H9 (cell line): ENCODE data around the gene RASGRF1. TPM values are rescaled to one million over a fixed set of nuclear protein-coding genes. Genes with fewer than 3 reads are reported as not detected.

Experiments used
- DNase-seq: peaks from one replicate; pipeline ENCODE4 v3.0.0-alpha.2; 2017
- H2AFZ ChIP-seq: one replicate; pipeline ENCODE4 v1.6.1; 2013; ENCODE audit warnings: mild to moderate bottlenecking, low read length, control low read depth, moderate library complexity
- H2AK5ac ChIP-seq: 2 replicates; pipeline ENCODE4 v1.6.1; 2013; ENCODE audit warnings: low read length, control low read depth, mixed read lengths; ENCODE audit not compliant: insufficient read length
- H2BK120ac ChIP-seq: one replicate; pipeline ENCODE4 v1.6.1; 2013; ENCODE audit warnings: low read depth, mild to moderate bottlenecking, low read length, control low read depth, inconsistent platforms; ENCODE audit not compliant: poor library complexity, severe bottlenecking
- H2BK12ac ChIP-seq: 2 replicates; pipeline ENCODE4 v1.6.1; 2013; ENCODE audit warnings: low read length, control low read depth, mixed read lengths, low read depth; ENCODE audit not compliant: insufficient read length
- H2BK15ac ChIP-seq: 2 replicates; pipeline ENCODE4 v1.6.1; 2013; ENCODE audit warnings: low read depth, low read length, control low read depth
- H2BK20ac ChIP-seq: one replicate; pipeline ENCODE4 v1.6.1; 2013; ENCODE audit warnings: low read depth, mild to moderate bottlenecking, low read length, control low read depth, inconsistent platforms; ENCODE audit not compliant: poor library complexity, severe bottlenecking
- H2BK5ac ChIP-seq: 2 replicates; pipeline ENCODE4 v1.6.1; 2013; ENCODE audit warnings: low read length, control low read depth, mixed read lengths; ENCODE audit not compliant: insufficient read length
- H3K14ac ChIP-seq: 2 replicates; pipeline ENCODE4 v1.6.1; 2013; ENCODE audit warnings: low read length, control low read depth; ENCODE audit not compliant: insufficient read depth
- H3K18ac ChIP-seq: 2 replicates; pipeline ENCODE4 v1.6.1; 2013; ENCODE audit warnings: low read depth, mild to moderate bottlenecking, mixed read lengths, low read length, control low read depth; ENCODE audit not compliant: insufficient read length
- H3K23ac ChIP-seq: 2 replicates; pipeline ENCODE4 v1.6.1; 2013; ENCODE audit warnings: low read length, control low read depth, mixed read lengths, low read depth; ENCODE audit not compliant: insufficient read length
- H3K23me2 ChIP-seq: 2 replicates; pipeline ENCODE4 v1.6.1; 2013; ENCODE audit warnings: low read depth, mild to moderate bottlenecking, mixed read lengths, low read length, control low read depth; ENCODE audit not compliant: insufficient read length, poor library complexity, severe bottlenecking
- H3K27ac ChIP-seq: 2 replicates; pipeline ENCODE4 v1.5.1; 2013; ENCODE audit warnings: low read length, control low read depth, mixed read lengths, low read depth; ENCODE audit not compliant: insufficient read length
- H3K27me3 ChIP-seq: 2 replicates; pipeline ENCODE4 v1.6.1; 2013; ENCODE audit warnings: low read length, control low read depth, inconsistent platforms; ENCODE audit not compliant: insufficient read depth
- H3K4ac ChIP-seq: 2 replicates; pipeline ENCODE4 v1.6.1; 2013; ENCODE audit warnings: low read depth, mild to moderate bottlenecking, control low read depth, inconsistent platforms, low read length, moderate library complexity
- H3K4me1 ChIP-seq: 2 replicates; pipeline ENCODE4 v1.6.1; 2013; ENCODE audit warnings: low read length, control low read depth, inconsistent platforms; ENCODE audit not compliant: insufficient read depth
- H3K4me2 ChIP-seq: 2 replicates; pipeline ENCODE4 v1.6.1; 2013; ENCODE audit warnings: low read length, control low read depth, mixed read lengths; ENCODE audit not compliant: insufficient read length, insufficient read depth
- H3K56ac ChIP-seq: 2 replicates; pipeline ENCODE4 v1.6.1; 2013; ENCODE audit warnings: low read depth, mild to moderate bottlenecking, mixed read lengths, low read length, control low read depth; ENCODE audit not compliant: insufficient read length
- H3K79me1 ChIP-seq: 2 replicates; pipeline ENCODE4 v1.6.1; 2013; ENCODE audit warnings: low read depth, mild to moderate bottlenecking, moderate library complexity, low read length, control low read depth, inconsistent platforms; ENCODE audit not compliant: insufficient read depth, poor library complexity, severe bottlenecking
- H3K79me2 ChIP-seq: 2 replicates; pipeline ENCODE4 v1.6.1; 2013; ENCODE audit warnings: low read length, control low read depth, inconsistent platforms; ENCODE audit not compliant: insufficient read depth
- H3K9ac ChIP-seq: 2 replicates; pipeline ENCODE4 v1.6.1; 2013; ENCODE audit warnings: low read length, control low read depth, mixed read lengths; ENCODE audit not compliant: insufficient read length; ENCODE audit errors: extremely low read depth
- H3K9me3 ChIP-seq: one replicate; pipeline ENCODE4 v1.6.1; 2013; ENCODE audit warnings: low read depth, low read length, inconsistent platforms; ENCODE audit not compliant: control insufficient read depth
- H3T11ph ChIP-seq: one replicate; pipeline ENCODE4 v1.6.1; 2013; ENCODE audit warnings: mild to moderate bottlenecking, low read length, control low read depth, inconsistent platforms
- H4K20me1 ChIP-seq: one replicate; pipeline ENCODE4 v1.6.1; 2013; ENCODE audit not compliant: control insufficient read depth, insufficient read length, insufficient read depth
- H4K5ac ChIP-seq: 2 replicates; pipeline ENCODE4 v1.6.1; 2013; ENCODE audit warnings: low read depth, mild to moderate bottlenecking, mixed read lengths, low read length, control low read depth; ENCODE audit not compliant: insufficient read length
- H4K8ac ChIP-seq: replicated peaks from 2 replicates; pipeline ENCODE4 v1.6.1; 2013; ENCODE audit warnings: low read length, control low read depth, mixed read lengths, low read depth; ENCODE audit not compliant: insufficient read length
- H4K91ac ChIP-seq: 2 replicates; pipeline ENCODE4 v1.6.1; 2013; ENCODE audit warnings: low read depth, mild to moderate bottlenecking, moderate library complexity, mixed read lengths, low read length, control low read depth; ENCODE audit not compliant: insufficient read length
- H3K27ac Mint-ChIP-seq, 3 experiments: 2 replicates in 2 of 3; 3 replicates in 1 of 3; pipeline ENCODE4 v1.8.0; 2020 to 2021; ENCODE audit warnings: mixed read lengths in 3 of 3, mild to moderate bottlenecking in 1 of 3, moderate library complexity in 1 of 3
- H3K27me3 Mint-ChIP-seq: 2 replicates; pipeline ENCODE4 v1.8.0; 2021; ENCODE audit warnings: low read depth, mild to moderate bottlenecking, moderate library complexity, mixed read lengths
- H3K36me3 Mint-ChIP-seq, 3 experiments: 2 replicates in 2 of 3; 3 replicates in 1 of 3; pipeline ENCODE4 v1.8.0; 2020 to 2021; ENCODE audit warnings: low read depth in 3 of 3, mixed read lengths in 3 of 3; ENCODE audit not compliant: insufficient read depth in 1 of 3
- H3K4me1 Mint-ChIP-seq, 2 experiments: 2 replicates each; pipeline ENCODE4 v1.8.0; 2020; ENCODE audit warnings: mixed read lengths in 2 of 2
- H3K4me3 Mint-ChIP-seq, 2 experiments: 2 replicates in 1 of 2; 3 replicates in 1 of 2; pipeline ENCODE4 v1.8.0; 2020 to 2021; ENCODE audit warnings: mild to moderate bottlenecking in 2 of 2, mixed read lengths in 2 of 2, moderate library complexity in 1 of 2
- H3K9me3 Mint-ChIP-seq, 2 experiments: 2 replicates in 1 of 2; 3 replicates in 1 of 2; pipeline ENCODE4 v1.8.0; 2020; ENCODE audit warnings: mild to moderate bottlenecking in 2 of 2, mixed read lengths in 2 of 2, moderate library complexity in 1 of 2
- CTCF ChIP-seq: fragments of 200-600 bp; sonication (generic); conservative IDR thresholded peaks from 3 replicates; pipeline ENCODE4 v1.8.0; 2021; ENCODE audit warnings: antibody characterized with exemption, mild to moderate bottlenecking
- WGBS: extraction: QIAGEN DNeasy Blood & Tissue Kit; methylation state at CpG from one replicate; pipeline ENCODE4 v1.1.7; 2013; ENCODE audit warnings: missing lambda C conversion rate, low lambda C conversion rate, mixed read lengths; ENCODE audit not compliant: insufficient read length; ENCODE audit errors: extremely low coverage; 5-methylcytosine and 5-hydroxymethylcytosine counted together
- total RNA-seq: library from RNA; stranded (reverse); gene quantifications from 2 replicates; pipeline ENCODE4 v1.2.1, GENCODE V29; 2021

RASGRF1 gene
- total RNA-seq, 1 experiment from 2014 or later, result 0.48 TPM

GRCh38 chr15:79083154-79083553 is 7.4 kb downstream of the RASGRF1 start:
- H3K27ac Mint-ChIP-seq, result no peak overlapping the region
- H3K23me2 ChIP-seq, result no peaks in the 10 kb centered on the region
- WGBS, result no CpG with 5 or more reads among the region's 14 CpGs
- H3K23ac ChIP-seq, result no peak overlapping the region
- H3K9me3 Mint-ChIP-seq, result no peaks in the 10 kb centered on the region
- H4K8ac ChIP-seq, result no peak overlapping the region
- no peak overlapping the region for H3K9ac ChIP-seq
- no peak overlapping the region for H4K5ac ChIP-seq
- H3K4me1 Mint-ChIP-seq, result peaks cover 3 to 6% of the 10 kb centered on the region in 2 experiments; a peak in 3 of 4 replicates
- no peaks in the 10 kb centered on the region for H3K79me2 ChIP-seq
- no peak overlapping the region for H2BK5ac ChIP-seq
- no peaks in the 10 kb centered on the region for H4K20me1 ChIP-seq
- no peak overlapping the region for H3K27ac ChIP-seq
- no peak overlapping the region for H2BK12ac ChIP-seq
- H3K79me1 ChIP-seq, result no peaks in the 10 kb centered on the region
- H3K4me1 ChIP-seq, result no peaks in the 10 kb centered on the region
- no peak overlapping the region for H4K91ac ChIP-seq
- no peaks in the 10 kb centered on the region for H3K36me3 Mint-ChIP-seq
- no peak overlapping the region for H2BK15ac ChIP-seq
- H3K14ac ChIP-seq, result no peak overlapping the region; the same call in 1 of the 2 replicates
- no peak overlapping the region for H3K4me3 Mint-ChIP-seq
- no peak overlapping the region for H3K18ac ChIP-seq
- no peak overlapping the region for H2BK20ac ChIP-seq
- H3K4ac ChIP-seq, result no peak overlapping the region
- no peak overlapping the region for H2AFZ ChIP-seq
- H2BK120ac ChIP-seq, result no peak overlapping the region
- TF ChIP-seq CTCF, result no peak
- H3T11ph ChIP-seq, result no peak overlapping the region
- no peak overlapping the region for H2AK5ac ChIP-seq
- peaks cover 93% of the 10 kb centered on the region for H3K27me3 Mint-ChIP-seq
- H3K56ac ChIP-seq, result no peak overlapping the region
- no peak overlapping the region for H3K4me2 ChIP-seq
- DNase-seq, result no peak
- H3K27me3 ChIP-seq, result peaks cover 30% of the 10 kb centered on the region; the same call in 1 of the 2 replicates
- H3K9me3 ChIP-seq, result no peaks in the 10 kb centered on the region
